Adrenal gland (tissue), 5 donors: ENCODE results near the gene BTBD18.

Experiments used
- POLR2A ChIP-seq, 2 donors: fragments of 450-650 bp; IDR thresholded peaks; one replicate each; pipeline ENCODE4 v1.6.1; 2017; ENCODE audit warnings: antibody characterized with exemption in 2 of 2, mild to moderate bottlenecking in 2 of 2, moderate library complexity in 1 of 2
- TF ChIP-seq, protein P1 (sequence below), 6 experiments: fragments of 450-650 bp in 4 of 6; fragments of 200-600 bp in 2 of 6; sonication (generic) in 1 of 6; IDR thresholded peaks; 1 replicate in 5 of 6; 2 replicates in 1 of 6; pipeline versions ENCODE4 v1.5.1 to v1.8.0; 2016 to 2021; ENCODE audit warnings: antibody characterized with exemption in 6 of 6, mild to moderate bottlenecking in 2 of 6, moderate library complexity in 1 of 6
- donor health status: DM: no; HTN: no; CAD: no.

DNA sequence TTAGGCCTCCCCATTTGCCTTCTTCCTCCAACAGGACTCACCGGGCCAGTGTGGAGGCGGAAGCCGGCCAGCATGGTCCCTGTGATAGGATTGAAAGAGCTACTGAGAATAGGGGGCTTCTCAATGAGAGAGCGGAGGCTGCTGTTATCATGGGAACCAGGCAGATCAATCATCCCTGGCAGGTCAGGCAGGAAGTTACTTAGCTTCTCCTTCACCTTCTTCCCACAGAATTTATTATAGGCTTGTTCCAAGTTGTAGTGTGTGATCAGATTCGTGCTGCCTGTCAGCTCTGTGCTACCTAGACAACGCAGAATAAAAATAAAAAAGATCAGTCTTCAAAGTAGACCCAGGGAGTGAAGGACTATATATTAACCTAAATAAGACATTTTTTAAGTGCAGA is 46.7 kb downstream of the BTBD18 start:
- no peak for TF ChIP-seq POLR2A (IDR thresholded peaks at IDR 0.05)
- TF ChIP-seq, protein P1, sequence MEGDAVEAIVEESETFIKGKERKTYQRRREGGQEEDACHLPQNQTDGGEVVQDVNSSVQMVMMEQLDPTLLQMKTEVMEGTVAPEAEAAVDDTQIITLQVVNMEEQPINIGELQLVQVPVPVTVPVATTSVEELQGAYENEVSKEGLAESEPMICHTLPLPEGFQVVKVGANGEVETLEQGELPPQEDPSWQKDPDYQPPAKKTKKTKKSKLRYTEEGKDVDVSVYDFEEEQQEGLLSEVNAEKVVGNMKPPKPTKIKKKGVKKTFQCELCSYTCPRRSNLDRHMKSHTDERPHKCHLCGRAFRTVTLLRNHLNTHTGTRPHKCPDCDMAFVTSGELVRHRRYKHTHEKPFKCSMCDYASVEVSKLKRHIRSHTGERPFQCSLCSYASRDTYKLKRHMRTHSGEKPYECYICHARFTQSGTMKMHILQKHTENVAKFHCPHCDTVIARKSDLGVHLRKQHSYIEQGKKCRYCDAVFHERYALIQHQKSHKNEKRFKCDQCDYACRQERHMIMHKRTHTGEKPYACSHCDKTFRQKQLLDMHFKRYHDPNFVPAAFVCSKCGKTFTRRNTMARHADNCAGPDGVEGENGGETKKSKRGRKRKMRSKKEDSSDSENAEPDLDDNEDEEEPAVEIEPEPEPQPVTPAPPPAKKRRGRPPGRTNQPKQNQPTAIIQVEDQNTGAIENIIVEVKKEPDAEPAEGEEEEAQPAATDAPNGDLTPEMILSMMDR (IDR thresholded peaks at IDR 0.05) = no peak
